ENCODE results near the gene SPATA31C1.

DNA sequence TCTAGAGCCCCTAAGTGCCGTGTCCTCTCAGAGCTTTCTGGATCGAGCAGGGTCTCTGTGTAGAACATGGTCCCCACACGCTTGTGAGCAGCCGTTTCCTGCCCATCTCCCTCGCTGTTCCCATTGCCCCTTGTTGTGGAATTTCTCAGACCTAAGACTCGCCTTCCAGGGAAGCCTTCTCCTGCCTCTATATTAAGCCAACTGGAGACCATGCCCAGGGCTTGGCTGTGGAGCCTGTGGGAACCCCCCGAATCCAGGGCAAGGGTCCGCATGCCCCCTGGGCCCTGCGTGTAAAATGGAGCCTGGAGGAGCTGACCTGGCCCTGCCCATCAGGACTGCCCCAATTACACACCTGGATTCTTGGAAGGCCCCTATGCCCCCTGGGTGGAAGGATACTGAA is 49.6 kb upstream of the SPATA31C1 start:
- no peak for TF ChIP-seq POLR2AphosphoS5 (IDR thresholded peaks at IDR 0.05; ENCODE audit: low read depth, low read length)
- TF ChIP-seq POLR2A (IDR thresholded peaks at IDR 0.05; ENCODE audit: low read depth, low read length): no peak
